DND-41 (cell line): ENCODE data around the gene RASA2.

ENCODE experiments used
- ATAC-seq: fragments of 200-7000 bp; cut with Tn5 transposase; 3 replicates; pipeline ENCODE4 v1.9.1; 2021; ENCODE audit warnings: low read depth; ENCODE audit not compliant: insufficient read depth
- DNase-seq: peaks from one replicate; pipeline ENCODE4 v3.0.0-alpha.2; 2020
- H2AFZ ChIP-seq: 2 replicates; pipeline ENCODE4 v1.6.0; 2012; ENCODE audit warnings: low read depth, low read length
- H3K27ac ChIP-seq: 2 replicates; pipeline ENCODE4 v1.5.1; 2012; ENCODE audit warnings: low read length, inconsistent platforms
- H3K27me3 ChIP-seq: fragments of 200-600 bp; sonication (generic); 2 replicates; pipeline ENCODE4 v1.6.0; 2012; ENCODE audit warnings: low read length, mild to moderate bottlenecking, inconsistent platforms; ENCODE audit not compliant: insufficient read depth, poor library complexity
- H3K36me3 ChIP-seq: 2 replicates; pipeline ENCODE4 v1.5.1; 2012; ENCODE audit warnings: low read length, inconsistent platforms; ENCODE audit not compliant: insufficient read depth
- H3K4me1 ChIP-seq: 2 replicates; pipeline ENCODE4 v1.5.1; 2012; ENCODE audit warnings: mild to moderate bottlenecking, low read length; ENCODE audit not compliant: insufficient read depth
- H3K4me2 ChIP-seq: 2 replicates; pipeline ENCODE4 v1.6.0; 2012; ENCODE audit warnings: mild to moderate bottlenecking, moderate library complexity, low read length, inconsistent platforms; ENCODE audit not compliant: insufficient read depth
- H3K4me3 ChIP-seq, 2 experiments: fragments of 200-600 bp in 1 of 2; shearing (Covaris generic) in 1 of 2; 2 replicates each; pipeline ENCODE4 v1.5.1; 2012 to 2016; ENCODE audit warnings: inconsistent platforms in 2 of 2, low read length in 2 of 2, mild to moderate bottlenecking in 2 of 2, low read depth in 1 of 2, moderate library complexity in 1 of 2
- H3K79me2 ChIP-seq: 2 replicates; pipeline ENCODE4 v1.6.0; 2012; ENCODE audit warnings: low read length, inconsistent platforms; ENCODE audit not compliant: insufficient read depth
- H3K9ac ChIP-seq: 2 replicates; pipeline ENCODE4 v1.6.0; 2012; ENCODE audit warnings: low read depth, mild to moderate bottlenecking, inconsistent platforms, low read length, moderate library complexity
- H3K9me3 ChIP-seq: 2 replicates; pipeline ENCODE4 v1.5.1; 2012; ENCODE audit warnings: low read length, moderate library complexity, mild to moderate bottlenecking, inconsistent platforms; ENCODE audit not compliant: insufficient read depth, severe bottlenecking
- H4K20me1 ChIP-seq: 2 replicates; pipeline ENCODE4 v1.6.0; 2012; ENCODE audit warnings: low read length; ENCODE audit not compliant: insufficient read depth
- CTCF ChIP-seq: IDR thresholded peaks from 2 replicates; pipeline ENCODE4 v1.5.1; 2012; ENCODE audit warnings: borderline replicate concordance, low read length, moderate library complexity, mild to moderate bottlenecking; ENCODE audit not compliant: poor library complexity, severe bottlenecking; ENCODE audit errors: extremely low read depth
- EZH2 ChIP-seq: IDR thresholded peaks from 3 replicates; pipeline ENCODE4 v1.6.1; 2012; ENCODE audit warnings: borderline replicate concordance, low read depth, mild to moderate bottlenecking, moderate library complexity, low read length, inconsistent platforms; ENCODE audit not compliant: severe bottlenecking

The RASA2 gene

GRCh38 chr3:141444586-141445285, 42.1 kb upstream of the RASA2 start:
- Histone ChIP-seq H3K36me3 (no peaks in the 10 kb centered on the region), H3K79me2 (no peaks in the 10 kb centered on the region), H4K20me1 (no peaks in the 10 kb centered on the region), H3K9ac (no peak overlapping the region), H3K27me3 (no peaks in the 10 kb centered on the region), H2AFZ (no peak overlapping the region), H3K27ac (no peak overlapping the region), H3K4me1 (no peaks in the 10 kb centered on the region; the same call in 1 of the 2 replicates), H3K4me3 (no peak overlapping the region), H3K9me3 (no peaks in the 10 kb centered on the region), H3K4me2 (no peak overlapping the region)
- no peak for TF ChIP-seq EZH2
- no peak for ATAC-seq
- no peak for DNase-seq

DNA sequence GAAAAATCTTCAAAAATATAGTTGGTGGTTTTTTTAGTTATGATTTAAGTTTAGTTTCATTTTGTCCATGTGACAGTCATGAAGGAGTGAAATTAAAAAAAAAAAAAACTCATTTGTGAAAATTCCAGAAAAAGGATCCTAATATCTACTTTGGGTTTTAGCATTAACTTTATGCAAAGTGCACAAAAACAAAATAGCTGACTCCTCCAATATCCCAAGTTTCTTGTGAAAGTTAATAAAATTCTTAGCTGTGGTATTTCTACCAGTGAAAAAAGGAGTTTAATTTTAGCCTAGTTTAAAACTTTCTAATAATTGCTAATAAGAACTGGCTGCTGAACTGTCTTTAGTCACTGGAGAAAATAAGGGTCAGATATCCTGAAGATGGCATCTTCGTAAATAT, 40.8 kb upstream of the RASA2 start:
- no peaks in the 10 kb centered on the region for H4K20me1 ChIP-seq
- no peak overlapping the region for H3K4me2 ChIP-seq
- ATAC-seq (no peak), DNase-seq (no peak)
- H3K27ac ChIP-seq: no peak overlapping the region
- no peaks in the 10 kb centered on the region for H3K79me2 ChIP-seq
- no peaks in the 10 kb centered on the region for H3K9me3 ChIP-seq
- H3K36me3 ChIP-seq: no peaks in the 10 kb centered on the region
- H3K4me3 ChIP-seq: no peak overlapping the region
- H3K4me1 ChIP-seq: no peaks in the 10 kb centered on the region; the same call in 1 of the 2 replicates
- TF ChIP-seq CTCF (no peak), EZH2 (no peak)
- no peaks in the 10 kb centered on the region for H3K27me3 ChIP-seq
- H3K9ac ChIP-seq: no peak overlapping the region
- H2AFZ ChIP-seq: no peak overlapping the region

GRCh38 chr3:141446737-141447136, 40.1 kb upstream of the RASA2 start:
- ATAC-seq: no peak
- Histone ChIP-seq H3K4me1 (no peaks in the 10 kb centered on the region), H3K27ac (no peak overlapping the region), H3K27me3 (no peaks in the 10 kb centered on the region), H2AFZ (no peak overlapping the region), H3K79me2 (no peaks in the 10 kb centered on the region), H3K9me3 (no peaks in the 10 kb centered on the region), H3K4me2 (no peak overlapping the region), H4K20me1 (no peaks in the 10 kb centered on the region), H3K9ac (no peak overlapping the region), H3K4me3 (no peak overlapping the region), H3K36me3 (no peaks in the 10 kb centered on the region)
- DNase-seq: no peak
- TF ChIP-seq EZH2 (no peak), CTCF (no peak)

DNA sequence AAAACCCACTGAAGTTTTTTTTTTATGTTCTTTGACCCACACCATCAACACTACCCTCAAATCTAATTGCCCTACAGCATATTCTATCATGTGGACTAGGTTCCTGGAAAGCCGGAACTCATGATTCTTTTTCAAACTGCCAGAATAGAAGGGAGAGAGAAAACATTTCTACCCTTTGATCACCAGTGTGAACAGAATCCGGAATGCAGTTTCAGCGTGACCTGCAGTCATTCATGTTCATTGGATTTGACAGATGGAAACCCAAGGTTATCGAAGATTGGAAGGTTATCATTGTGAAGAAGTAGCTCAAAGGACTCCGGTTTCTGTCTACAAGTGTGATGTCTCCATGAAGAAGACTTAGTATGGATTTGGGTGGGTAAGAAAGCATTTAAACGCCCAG, 39.4 kb upstream of the RASA2 start:
- no peak for ATAC-seq
- H4K20me1 ChIP-seq: no peaks in the 10 kb centered on the region
- H3K27me3 ChIP-seq: no peaks in the 10 kb centered on the region
- no peak for DNase-seq
- H2AFZ ChIP-seq: no peak overlapping the region
- TF ChIP-seq EZH2 (no peak), CTCF (no peak)
- H3K4me1 ChIP-seq: no peaks in the 10 kb centered on the region
- no peak overlapping the region for H3K4me2 ChIP-seq
- no peak overlapping the region for H3K27ac ChIP-seq
- H3K36me3 ChIP-seq: no peaks in the 10 kb centered on the region
- no peak overlapping the region for H3K9ac ChIP-seq
- H3K79me2 ChIP-seq: no peaks in the 10 kb centered on the region
- no peaks in the 10 kb centered on the region for H3K9me3 ChIP-seq
- H3K4me3 ChIP-seq: no peak overlapping the region
